ENCODE data around the gene RSPO3. TPM values are rescaled to one million over a fixed set of nuclear protein-coding genes. Genes with fewer than 3 reads are reported as not detected.

RSPO3 gene
- total RNA-seq, 1 experiment from 2014 or later, result not detected

DNA sequence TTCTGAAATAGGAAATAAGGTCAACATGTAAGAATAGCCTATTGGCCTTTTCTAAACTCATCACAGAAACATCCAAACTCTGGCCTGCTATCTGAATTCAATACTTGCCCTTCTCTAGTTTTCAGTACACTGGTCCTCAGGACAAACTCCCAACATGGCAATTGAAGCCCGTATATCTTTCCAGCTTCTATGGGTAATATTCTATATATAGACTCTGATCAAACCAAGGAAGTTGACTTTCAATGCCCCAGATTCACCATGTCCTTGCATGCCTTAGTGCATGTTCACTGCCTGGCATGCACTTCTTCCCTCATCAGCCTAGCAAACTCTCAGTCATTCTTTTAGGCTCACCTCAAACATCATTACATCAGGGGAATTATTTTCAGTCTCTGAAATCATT, 73.2 kb downstream of the RSPO3 start:
- Histone ChIP-seq H4K20me1 (ENCODE audit: insufficient read depth) (no peaks in the 10 kb centered on the region), H3K4me2 (no peak overlapping the region), H3F3A (ENCODE audit: insufficient read depth, low read depth) (no peaks in the 10 kb centered on the region), H2AFZ (no peak overlapping the region), H3K4me3 (no peak overlapping the region), H3K9me3 (ENCODE audit: insufficient read depth, low read depth) (no peaks in the 10 kb centered on the region), H3K27me3 (ENCODE audit: insufficient read depth, low read depth) (no peaks in the 10 kb centered on the region), H3K36me3 (ENCODE audit: low read depth) (no peaks in the 10 kb centered on the region), H3K4me1 (replicated peaks; ENCODE audit: insufficient read depth) (no peaks in the 10 kb centered on the region), H3K27ac (no peak overlapping the region), H3K79me2 (ENCODE audit: low read depth) (no peaks in the 10 kb centered on the region), H3K9me2 (ENCODE audit: insufficient read depth) (no peaks in the 10 kb centered on the region)
- intact Hi-C loops (cut with micrococcal nuclease; ENCODE audit: unreplicated experiment), result no loop called here
- ChIA-PET CTCF (no interaction called here), POLR2A (ENCODE audit: unreplicated experiment) (no interaction called here)
- DNase-seq, result no peak
- no peak for TF ChIP-seq EZH2 (IDR thresholded peaks at IDR 0.05; ENCODE audit: low read depth)
- TF ChIP-seq, protein P1, sequence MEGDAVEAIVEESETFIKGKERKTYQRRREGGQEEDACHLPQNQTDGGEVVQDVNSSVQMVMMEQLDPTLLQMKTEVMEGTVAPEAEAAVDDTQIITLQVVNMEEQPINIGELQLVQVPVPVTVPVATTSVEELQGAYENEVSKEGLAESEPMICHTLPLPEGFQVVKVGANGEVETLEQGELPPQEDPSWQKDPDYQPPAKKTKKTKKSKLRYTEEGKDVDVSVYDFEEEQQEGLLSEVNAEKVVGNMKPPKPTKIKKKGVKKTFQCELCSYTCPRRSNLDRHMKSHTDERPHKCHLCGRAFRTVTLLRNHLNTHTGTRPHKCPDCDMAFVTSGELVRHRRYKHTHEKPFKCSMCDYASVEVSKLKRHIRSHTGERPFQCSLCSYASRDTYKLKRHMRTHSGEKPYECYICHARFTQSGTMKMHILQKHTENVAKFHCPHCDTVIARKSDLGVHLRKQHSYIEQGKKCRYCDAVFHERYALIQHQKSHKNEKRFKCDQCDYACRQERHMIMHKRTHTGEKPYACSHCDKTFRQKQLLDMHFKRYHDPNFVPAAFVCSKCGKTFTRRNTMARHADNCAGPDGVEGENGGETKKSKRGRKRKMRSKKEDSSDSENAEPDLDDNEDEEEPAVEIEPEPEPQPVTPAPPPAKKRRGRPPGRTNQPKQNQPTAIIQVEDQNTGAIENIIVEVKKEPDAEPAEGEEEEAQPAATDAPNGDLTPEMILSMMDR (conservative IDR thresholded peaks at IDR 0.05), result no peak
- BruUV-seq (replicated peaks), result no TSS peak

DNA sequence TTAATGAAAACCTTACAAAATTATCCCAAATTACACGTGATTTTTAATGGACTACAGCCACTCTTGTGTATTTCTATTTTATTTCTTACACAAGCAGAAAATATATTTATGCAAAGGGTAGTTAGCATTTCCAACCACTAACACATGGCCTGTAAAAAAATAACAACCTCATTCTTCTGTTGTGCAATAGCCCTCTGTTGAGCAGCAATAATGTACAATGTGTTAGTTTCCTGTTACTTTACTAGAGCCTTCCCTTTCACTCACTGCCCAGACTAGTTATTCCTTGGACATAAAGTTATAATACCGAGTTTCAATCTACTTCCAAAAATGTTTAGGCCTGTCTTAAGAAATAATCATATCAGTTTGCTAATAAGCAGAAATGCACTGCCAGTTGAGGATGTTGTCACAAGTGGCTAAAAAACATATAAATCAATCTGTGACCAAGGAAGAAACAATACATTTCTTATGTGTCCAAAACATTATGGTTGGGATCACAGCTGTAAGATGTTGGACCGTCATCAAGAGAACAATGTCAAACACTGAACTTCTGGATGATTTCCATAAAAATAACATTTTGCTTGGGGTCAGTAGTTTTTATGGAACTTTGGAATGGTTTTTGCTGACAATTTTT, 74.6 kb downstream of the RSPO3 start:
- H3K27ac ChIP-seq, result no peak overlapping the region
- H3K4me2 ChIP-seq, result no peak overlapping the region
- no peak overlapping the region for H3K4me3 ChIP-seq
- H3K79me2 ChIP-seq (ENCODE audit: low read depth), result no peaks in the 10 kb centered on the region
- no peak for TF ChIP-seq EZH2 (IDR thresholded peaks at IDR 0.05; ENCODE audit: low read depth)
- TF ChIP-seq, protein P1 (conservative IDR thresholded peaks at IDR 0.05), result no peak
- ChIA-PET CTCF (no interaction called here), POLR2A (ENCODE audit: unreplicated experiment) (interaction anchor here (0.5 kb wide), 1 partner anchor 1207 kb away, joined by 3 read pairs; the partner anchor contains the start of gene TRMT11)
- no peak for DNase-seq
- no peaks in the 10 kb centered on the region for H4K20me1 ChIP-seq (ENCODE audit: insufficient read depth)
- H3F3A ChIP-seq (ENCODE audit: insufficient read depth, low read depth), result no peaks in the 10 kb centered on the region
- H3K9me3 ChIP-seq (ENCODE audit: insufficient read depth, low read depth), result no peaks in the 10 kb centered on the region
- no peaks in the 10 kb centered on the region for H3K36me3 ChIP-seq (ENCODE audit: low read depth)
- intact Hi-C loops (cut with micrococcal nuclease; ENCODE audit: unreplicated experiment), result no loop called here
- no peaks in the 10 kb centered on the region for H3K27me3 ChIP-seq (ENCODE audit: insufficient read depth, low read depth)
- H3K4me1 ChIP-seq (replicated peaks; ENCODE audit: insufficient read depth), result no peaks in the 10 kb centered on the region
- BruUV-seq (replicated peaks), result no TSS peak
- H2AFZ ChIP-seq, result 0 out of 2 replicates have a peak overlapping the region, but pooled peaks have one; percentile 3
- no peaks in the 10 kb centered on the region for H3K9me2 ChIP-seq (ENCODE audit: insufficient read depth)

DNA sequence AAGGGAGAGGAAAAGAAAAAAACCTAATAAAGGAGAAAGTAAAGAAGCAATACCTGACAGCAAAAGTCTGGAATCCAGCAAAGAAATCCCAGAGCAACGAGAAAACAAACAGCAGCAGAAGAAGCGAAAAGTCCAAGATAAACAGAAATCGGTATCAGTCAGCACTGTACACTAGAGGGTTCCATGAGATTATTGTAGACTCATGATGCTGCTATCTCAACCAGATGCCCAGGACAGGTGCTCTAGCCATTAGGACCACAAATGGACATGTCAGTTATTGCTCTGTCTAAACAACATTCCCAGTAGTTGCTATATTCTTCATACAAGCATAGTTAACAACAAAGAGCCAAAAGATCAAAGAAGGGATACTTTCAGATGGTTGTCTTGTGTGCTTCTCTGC, 77.4 kb downstream of the RSPO3 start:
- H3F3A ChIP-seq (ENCODE audit: insufficient read depth, low read depth), result no peaks in the 10 kb centered on the region
- H2AFZ ChIP-seq, result 0 out of 2 replicates have a peak overlapping the region, but pooled peaks have one; percentile 13
- H3K27ac ChIP-seq, result no peak overlapping the region
- no peak for TF ChIP-seq EZH2 (IDR thresholded peaks at IDR 0.05; ENCODE audit: low read depth)
- TF ChIP-seq, protein P1 (conservative IDR thresholded peaks at IDR 0.05), result no peak
- intact Hi-C loops (cut with micrococcal nuclease; ENCODE audit: unreplicated experiment), result no loop called here
- no peaks in the 10 kb centered on the region for H4K20me1 ChIP-seq (ENCODE audit: insufficient read depth)
- no peaks in the 10 kb centered on the region for H3K4me1 ChIP-seq (replicated peaks; ENCODE audit: insufficient read depth)
- no peaks in the 10 kb centered on the region for H3K9me2 ChIP-seq (ENCODE audit: insufficient read depth)
- no peaks in the 10 kb centered on the region for H3K27me3 ChIP-seq (ENCODE audit: insufficient read depth, low read depth)
- ChIA-PET CTCF (no interaction called here), POLR2A (ENCODE audit: unreplicated experiment) (no interaction called here)
- H3K4me2 ChIP-seq, result no peak overlapping the region
- no peak overlapping the region for H3K4me3 ChIP-seq
- no peak for DNase-seq
- no peaks in the 10 kb centered on the region for H3K79me2 ChIP-seq (ENCODE audit: low read depth)
- no TSS peak for BruUV-seq (replicated peaks)
- H3K9me3 ChIP-seq (ENCODE audit: insufficient read depth, low read depth), result no peaks in the 10 kb centered on the region
- H3K36me3 ChIP-seq (ENCODE audit: low read depth), result no peaks in the 10 kb centered on the region
